AG09309 (cell line): ENCODE data around the gene SEMA3B.

Source experiments
- DNase-seq: peaks from one replicate; pipeline ENCODE4 v3.0.0-alpha.2; 2010; ENCODE audit warnings: low read depth
- H3K4me3 ChIP-seq: 2 replicates; pipeline ENCODE4 v1.5.1; 2011; ENCODE audit warnings: mild to moderate bottlenecking, low read depth, low read length, moderate library complexity; ENCODE audit not compliant: control insufficient read depth
- CTCF ChIP-seq: IDR thresholded peaks from 2 replicates; pipeline ENCODE4 v1.5.1; 2011; ENCODE audit warnings: mild to moderate bottlenecking, low read depth, low read length, inconsistent platforms; ENCODE audit not compliant: insufficient read depth, control insufficient read depth; ENCODE audit errors: missing control alignments

The SEMA3B gene

GRCh38 chr3:50298836-50299637 lies 30.1 kb downstream of the SEMA3B start, which contains the start of the genes HYAL3 and NAA80:
Gene HYAL3, minus strand, starts transcription at chr3:50299405. Its CDS starts 3,803 bp downstream, at chr3:50295602.
Gene NAA80, minus strand, starts transcription at chr3:50299405. Its CDS starts 1,942 bp downstream, at chr3:50297463.
- peak; percentile 8 for TF ChIP-seq CTCF

GRCh38 chr3:50299638-50299928 lies 30.6 kb downstream of the SEMA3B start:
- peak overlapping the region; percentile 44 for H3K4me3 ChIP-seq
- TF ChIP-seq CTCF = no peak
- no peak for DNase-seq

More at GRCh38 chr3:50298836-50299637, 30.1 kb downstream of the SEMA3B start, which contains the start of the genes HYAL3 and NAA80:
- peak within 1 kb of the TSS; percentile 68 for H3K4me3 ChIP-seq
- peak; percentile 98 for DNase-seq

GRCh38 chr3:50299929-50300680 lies 31.2 kb downstream of the SEMA3B start:
- peak overlapping the region; percentile 44 for H3K4me3 ChIP-seq
- TF ChIP-seq CTCF = no peak
- DNase-seq = no peak

GRCh38 chr3:50300681-50301254 lies 31.8 kb downstream of the SEMA3B start:
- no peak for TF ChIP-seq CTCF
- H3K4me3 ChIP-seq = no peak overlapping the region

GRCh38 chr3:50302095-50303012 lies 33.4 kb downstream of the SEMA3B start:
- no peak for DNase-seq
- TF ChIP-seq CTCF = no peak
- H3K4me3 ChIP-seq = no peak overlapping the region

More at GRCh38 chr3:50300681-50301254, 31.8 kb downstream of the SEMA3B start:
- DNase-seq = no peak
